ENCODE results near the gene CD247.

CD247 gene

GRCh38 chr1:167541610-167542009, 23.3 kb upstream of the CD247 start:
- no peak for DNase-seq

GRCh38 chr1:167541003-167541402, 22.7 kb upstream of the CD247 start:
- no peak for DNase-seq

- no peak for DNase-seq
Observed at GRCh38 chr1:167538657-167539056, 20.3 kb upstream of the CD247 start.

- peak; percentile 84 for DNase-seq
Observed at GRCh38 chr1:167533851-167534300, 15.5 kb upstream of the CD247 start.

GRCh38 chr1:167532964-167533824, 14.9 kb upstream of the CD247 start:
- DNase-seq: no peak

- DNase-seq: no peak
Observed at GRCh38 chr1:167532375-167532774, 14.0 kb upstream of the CD247 start.

- DNase-seq: no peak
Observed at GRCh38 chr1:167529829-167530474, 11.6 kb upstream of the CD247 start.

GRCh38 chr1:167528057-167528728, 9.9 kb upstream of the CD247 start:
- no peak for DNase-seq

- peak; percentile 21 for DNase-seq
Observed at GRCh38 chr1:167526667-167527383, 8.5 kb upstream of the CD247 start.

GRCh38 chr1:167524651-167525050, 6.3 kb upstream of the CD247 start:
- no peak for DNase-seq

- DNase-seq: no peak
Observed at GRCh38 chr1:167522246-167522645, 3.9 kb upstream of the CD247 start.

GRCh38 chr1:167520711-167521206, 2.4 kb upstream of the CD247 start:
- DNase-seq: no peak

- DNase-seq: no peak
Observed at GRCh38 chr1:167517535-167518330, 596 bp downstream of the CD247 start.

GRCh38 chr1:167516404-167517388, 1.6 kb downstream of the CD247 start:
- DNase-seq: no peak

- no peak for DNase-seq
Observed at GRCh38 chr1:167515893-167516321, 2.4 kb downstream of the CD247 start.

GRCh38 chr1:167515461-167515860, 2.9 kb downstream of the CD247 start:
- no peak for DNase-seq

GRCh38 chr1:167514288-167514687, 4.0 kb downstream of the CD247 start:
- DNase-seq: no peak

GRCh38 chr1:167512046-167512654, 6.2 kb downstream of the CD247 start:
- no peak for DNase-seq

GRCh38 chr1:167511374-167511986, 6.8 kb downstream of the CD247 start:
- no peak for DNase-seq

- no peak for DNase-seq
Observed at GRCh38 chr1:167510881-167511280, 7.4 kb downstream of the CD247 start.
